Measurements from ENCODE around the gene MYL3.

DNA sequence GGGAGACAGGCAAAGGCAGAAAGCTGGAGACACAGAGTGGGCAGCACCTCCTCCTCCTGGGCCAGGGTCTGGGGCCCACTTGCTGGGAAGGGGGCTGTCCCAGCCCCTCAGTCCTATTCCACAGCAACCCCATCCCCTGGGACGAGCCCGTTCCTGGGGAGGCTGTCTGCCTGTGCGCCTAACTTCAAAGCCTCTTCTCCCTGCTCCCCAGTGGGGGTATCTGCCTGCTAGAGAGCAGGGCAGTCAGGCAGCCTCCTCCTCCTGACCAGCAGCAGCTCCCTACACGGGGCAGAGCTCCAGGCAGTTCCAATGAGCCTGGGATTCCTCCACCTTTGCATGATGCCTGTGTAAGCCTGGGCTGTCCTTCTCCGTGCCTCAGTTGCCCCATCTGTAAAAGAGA, 21.2 kb upstream of the MYL3 start:
- TF ChIP-seq EZH2 (IDR thresholded peaks at IDR 0.05; ENCODE audit: insufficient read depth, poor library complexity, severe bottlenecking) (no peak), EZH2phosphoT487 (IDR thresholded peaks at IDR 0.05; ENCODE audit: insufficient read depth, low read depth) (no peak)

All from GM23248 (cell line).